HepG2 (cell line): ENCODE results near the gene SEC61A2. TPM values are rescaled to one million over a fixed set of nuclear protein-coding genes. Genes with fewer than 3 reads are reported as not detected.

Experiments used
- ATAC-seq: fragments of 200-7000 bp; cut with Tn5 transposase; 3 replicates; pipeline ENCODE4 v1.9.1; 2020; ENCODE audit warnings: mild to moderate bottlenecking, moderate library complexity
- BruUV-seq: library from RNA; stranded (reverse); fragments of 400-500 nt; replicated peaks from 2 replicates; lab custom pipeline; 2021; lab: Mats Ljungman, UMichigan
- CTCF ChIA-PET: fragments of 300-600 bp; formaldehyde crosslinking; extraction: SDS; loops from one replicate; lab custom pipeline; 2021; ENCODE audit warnings: low total read pairs, inconsistent platforms, low intra/inter-chr PET ratio; lab: Yijun Ruan, JAX
- POLR2A ChIA-PET: fragments of 350-600 bp; sonication (Branson Sonifier 250); formaldehyde crosslinking; loops from one replicate; lab custom pipeline; 2020; ENCODE audit warnings: antibody characterized with exemption, inconsistent platforms; lab: Yijun Ruan, JAX
- DNase-seq: peaks from one replicate; pipeline ENCODE4 v3.0.0-alpha.2; 2015; ENCODE audit warnings: low spot score
- FAIRE-seq: peaks from 3 replicates; lab custom pipeline; 2011; peaks lifted over from hg19 to GRCh38; lab: Jason Lieb, UNC
- H2AFZ ChIP-seq: one replicate; pipeline ENCODE4 v1.6.1; 2011; ENCODE audit warnings: low read length, inconsistent platforms
- H3K27ac ChIP-seq: fragments of 300-600 bp; 3 replicates; pipeline ENCODE4 v1.8.0; 2011; ENCODE audit warnings: mixed run types, mild to moderate bottlenecking, mixed read lengths, low read length, inconsistent platforms; ENCODE audit not compliant: insufficient read depth; ENCODE audit errors: extremely low read length
- H3K27me3 ChIP-seq, 2 experiments: fragments of 200-600 bp in 1 of 2; 2 replicates in 1 of 2; 3 replicates in 1 of 2; pipeline versions ENCODE4 v1.6.0 to v1.8.0; 2011; ENCODE audit warnings: low read length in 2 of 2, mild to moderate bottlenecking in 2 of 2, moderate library complexity in 2 of 2, inconsistent platforms in 1 of 2; ENCODE audit not compliant: insufficient read depth in 2 of 2, control insufficient read depth in 1 of 2
- H3K36me3 ChIP-seq, 2 experiments: fragments of 200-600 bp in 1 of 2; replicated peaks in 1 of 2; 2 replicates in 1 of 2; 3 replicates in 1 of 2; pipeline versions ENCODE4 v1.5.1 to v1.8.0; 2011; ENCODE audit warnings: low read length in 2 of 2, inconsistent platforms in 1 of 2; ENCODE audit not compliant: insufficient read depth in 2 of 2, control insufficient read depth in 1 of 2
- H3K4me1 ChIP-seq: 2 replicates; pipeline ENCODE4 v1.5.1; 2012; ENCODE audit warnings: low read length, inconsistent platforms; ENCODE audit not compliant: insufficient read depth
- H3K4me2 ChIP-seq: 2 replicates; pipeline ENCODE4 v1.6.0; 2011; ENCODE audit warnings: low read depth, low read length, inconsistent platforms
- H3K4me3 ChIP-seq, 3 experiments: fragments of 200-600 bp in 1 of 3; sonication (generic), shearing (Covaris generic) in 1 of 3; replicated peaks in 1 of 3; 2 replicates each; pipeline ENCODE4 v1.5.1; 2011 to 2016; ENCODE audit warnings: low read length in 3 of 3, inconsistent platforms in 2 of 3, low read depth in 2 of 3, mild to moderate bottlenecking in 2 of 3, control low read depth in 1 of 3, mixed read lengths in 1 of 3; ENCODE audit not compliant: insufficient read depth in 1 of 3
- H3K79me2 ChIP-seq: one replicate; pipeline ENCODE4 v1.6.1; 2011; ENCODE audit warnings: low read length, inconsistent platforms; ENCODE audit not compliant: insufficient read depth
- H3K9ac ChIP-seq: 2 replicates; pipeline ENCODE4 v1.6.0; 2011; ENCODE audit warnings: mild to moderate bottlenecking, low read depth, low read length, inconsistent platforms; ENCODE audit not compliant: insufficient read depth
- H3K9me3 ChIP-seq: 2 replicates; pipeline ENCODE4 v1.5.1; 2012; ENCODE audit warnings: mild to moderate bottlenecking, low read length
- H4K20me1 ChIP-seq: 2 replicates; pipeline ENCODE4 v1.6.0; 2011; ENCODE audit warnings: inconsistent platforms, mild to moderate bottlenecking, low read length, moderate library complexity; ENCODE audit not compliant: insufficient read depth
- BORCS8-MEF2B ChIP-seq: sonication (generic); formaldehyde crosslinking; IDR thresholded peaks from 2 replicates; pipeline ENCODE4 v1.8.0; 2022; ENCODE audit warnings: mild to moderate bottlenecking, missing genetic modification reagents
- FOXJ3 ChIP-seq: sonication (generic); formaldehyde crosslinking; IDR thresholded peaks from 2 replicates; pipeline ENCODE4 v1.4.0; 2020; ENCODE audit warnings: missing genetic modification reagents, mild to moderate bottlenecking, borderline replicate concordance
- GPN1 ChIP-seq: sonication (generic); formaldehyde crosslinking; IDR thresholded peaks from 2 replicates; pipeline ENCODE4 v1.5.1; 2020; ENCODE audit warnings: missing genetic modification reagents, borderline replicate concordance
- HHEX ChIP-seq: IDR thresholded peaks from 2 replicates; pipeline ENCODE4 v1.6.1; 2016; ENCODE audit warnings: control low read depth
- HIVEP1 ChIP-seq: sonication (generic); formaldehyde crosslinking; IDR thresholded peaks from 2 replicates; pipeline ENCODE4 v1.4.0; 2020; ENCODE audit warnings: mild to moderate bottlenecking, missing genetic modification reagents
- NFRKB ChIP-seq: fragments of 450-650 bp; IDR thresholded peaks from 2 replicates; pipeline ENCODE4 v1.6.1; 2017
- PITX1 ChIP-seq: sonication (generic); formaldehyde crosslinking; IDR thresholded peaks from 2 replicates; pipeline ENCODE4 v1.5.1; 2020; ENCODE audit warnings: mild to moderate bottlenecking, missing genetic modification reagents
- SIX1 ChIP-seq: sonication (generic); formaldehyde crosslinking; IDR thresholded peaks from 2 replicates; pipeline ENCODE4 v1.4.0; 2020; ENCODE audit warnings: missing genetic modification reagents, borderline replicate concordance
- ZFX ChIP-seq: sonication (generic); formaldehyde crosslinking; IDR thresholded peaks from 2 replicates; pipeline ENCODE4 v1.4.0; 2020; ENCODE audit warnings: mild to moderate bottlenecking, low read depth, missing genetic modification reagents, moderate library complexity
- ZNF558 ChIP-seq: sonication (generic); formaldehyde crosslinking; IDR thresholded peaks from 2 replicates; pipeline ENCODE4 v1.9.0; 2022; ENCODE audit warnings: mild to moderate bottlenecking, missing genetic modification reagents, borderline replicate concordance
- ZNF616 ChIP-seq: sonication (generic); formaldehyde crosslinking; IDR thresholded peaks from 2 replicates; pipeline ENCODE4 v1.5.0; 2020; ENCODE audit warnings: low read depth, mild to moderate bottlenecking, missing genetic modification reagents
- ZNF674 ChIP-seq: sonication (generic); formaldehyde crosslinking; IDR thresholded peaks from 2 replicates; pipeline ENCODE4 v1.5.0; 2020; ENCODE audit warnings: low read depth, mild to moderate bottlenecking, missing genetic modification reagents
- ZNF75D ChIP-seq: sonication (generic); formaldehyde crosslinking; IDR thresholded peaks from 2 replicates; pipeline ENCODE4 v1.8.1; 2023; ENCODE audit warnings: missing genetic modification reagents, mild to moderate bottlenecking, borderline replicate concordance
- whole genome bisulfite sequencing: methylation state at CpG from one replicate; pipeline ENCODE4 v1.1.6; 2017; ENCODE audit warnings: low lambda C conversion rate; 5-methylcytosine and 5-hydroxymethylcytosine counted together
- in situ Hi-C: cut with HindIII; loops from 2 replicates; pipeline ENCODE4 v1.10.0; 2017; ENCODE audit warnings: low pct_unique_long_range_greater_than_20kb; ENCODE audit not compliant: extremely low pct_ligation_motif_present
- intact Hi-C: fragments of 100-400 bp; cut with micrococcal nuclease; formaldehyde crosslinking; loops from one replicate; pipeline ENCODE4 v1.10.0; 2022; ENCODE audit not compliant: unreplicated experiment
- polyA plus RNA-seq, 8 experiments: library from polyadenylated mRNA; depleted of rRNA in 3 of 8; stranded (reverse) in 7 of 8; unstranded in 1 of 8; fragments of >200 nt; fragmentation: Illumina TruSeq in 4 of 8; extraction: Trizol in 4 of 8; gene quantifications; 2 replicates each; pipeline versions ENCODE4 v1.2.1 to v1.2.3, GENCODE V29; 2011 to 2016; ENCODE audit warnings: low read depth in 4 of 8, missing spikeins in 1 of 8, mixed read lengths in 1 of 8; ENCODE audit not compliant: insufficient read depth in 1 of 8
- total RNA-seq, 5 experiments: library from RNA; depleted of rRNA; stranded (reverse); fragments of >200 nt; fragmentation: Illumina TruSeq; extraction: Trizol; gene quantifications; 2 replicates each; pipeline ENCODE4 v1.2.3, GENCODE V29; 2016; ENCODE audit warnings: low read depth in 1 of 5
- TF ChIP-seq, protein P1 (sequence below): sonication (generic); formaldehyde crosslinking; IDR thresholded peaks from 2 replicates; pipeline ENCODE4 v1.4.0; 2020; ENCODE audit warnings: mild to moderate bottlenecking, missing genetic modification reagents
- TF ChIP-seq, protein P2 (sequence below): sonication (generic); formaldehyde crosslinking; IDR thresholded peaks from 2 replicates; pipeline ENCODE4 v1.8.0; 2022; ENCODE audit warnings: missing genetic modification reagents, mild to moderate bottlenecking, inconsistent platforms, borderline replicate concordance
- TF ChIP-seq, protein P3 (sequence below): IDR thresholded peaks from 2 replicates; pipeline ENCODE4 v1.6.1; 2012; ENCODE audit warnings: inconsistent platforms
- TF ChIP-seq, protein P4 (sequence below): sonication (generic); formaldehyde crosslinking; IDR thresholded peaks from 2 replicates; pipeline ENCODE4 v1.4.0; 2020; ENCODE audit warnings: missing genetic modification reagents, mild to moderate bottlenecking, borderline replicate concordance

The SEC61A2 gene
- total and polyA plus RNA-seq, 2 of the 13 experiments (the other 11 are each of a cell fraction or from before 2014, with no cell fraction given), result 5.5 to 7.4 TPM

DNA sequence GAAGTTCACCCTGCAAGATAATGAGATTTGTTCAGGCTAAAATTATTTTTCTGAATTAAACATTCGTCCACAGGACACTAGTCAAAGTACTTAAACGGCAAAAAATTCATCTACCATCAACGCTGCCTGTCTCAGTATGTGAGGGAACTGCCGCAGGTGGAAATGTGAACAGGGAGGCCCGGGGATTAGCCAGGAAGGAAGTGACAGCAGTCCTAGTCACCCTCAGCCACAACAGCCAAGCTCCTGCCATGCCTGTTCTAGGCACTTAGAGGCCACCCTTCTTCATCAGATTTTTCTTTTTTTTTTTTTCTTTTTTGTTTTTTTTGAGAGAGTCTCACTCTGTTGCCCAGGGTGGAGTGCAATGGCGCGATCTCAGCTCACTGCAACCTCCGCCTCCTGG is 56.8 kb downstream of the SEC61A2 start (continued):
- TF ChIP-seq, protein P1, sequence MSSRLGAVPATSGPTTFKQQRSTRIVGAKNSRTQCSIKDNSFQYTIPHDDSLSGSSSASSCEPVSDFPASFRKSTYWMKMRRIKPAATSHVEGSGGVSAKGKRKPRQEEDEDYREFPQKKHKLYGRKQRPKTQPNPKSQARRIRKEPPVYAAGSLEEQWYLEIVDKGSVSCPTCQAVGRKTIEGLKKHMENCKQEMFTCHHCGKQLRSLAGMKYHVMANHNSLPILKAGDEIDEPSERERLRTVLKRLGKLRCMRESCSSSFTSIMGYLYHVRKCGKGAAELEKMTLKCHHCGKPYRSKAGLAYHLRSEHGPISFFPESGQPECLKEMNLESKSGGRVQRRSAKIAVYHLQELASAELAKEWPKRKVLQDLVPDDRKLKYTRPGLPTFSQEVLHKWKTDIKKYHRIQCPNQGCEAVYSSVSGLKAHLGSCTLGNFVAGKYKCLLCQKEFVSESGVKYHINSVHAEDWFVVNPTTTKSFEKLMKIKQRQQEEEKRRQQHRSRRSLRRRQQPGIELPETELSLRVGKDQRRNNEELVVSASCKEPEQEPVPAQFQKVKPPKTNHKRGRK (CRISPR knock-in tag), result no peak
- no peak for TF ChIP-seq ZFX (CRISPR knock-in tag)
- TF ChIP-seq, protein P2, sequence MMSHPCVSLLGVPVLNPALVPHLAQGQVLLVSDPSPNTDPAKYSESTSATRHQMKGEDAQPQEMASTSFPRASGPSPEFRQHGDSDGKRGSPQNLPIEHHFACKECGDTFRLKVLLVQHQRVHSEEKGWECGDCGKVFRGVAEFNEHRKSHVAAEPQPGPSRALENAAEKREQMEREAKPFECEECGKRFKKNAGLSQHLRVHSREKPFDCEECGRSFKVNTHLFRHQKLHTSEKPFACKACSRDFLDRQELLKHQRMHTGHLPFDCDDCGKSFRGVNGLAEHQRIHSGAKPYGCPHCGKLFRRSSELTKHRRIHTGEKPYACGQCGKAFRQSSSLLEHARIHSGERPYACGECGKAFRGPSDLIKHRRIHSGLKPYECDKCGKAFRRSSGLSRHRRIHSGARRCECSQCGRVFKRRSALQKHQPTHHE, result no peak

DNA sequence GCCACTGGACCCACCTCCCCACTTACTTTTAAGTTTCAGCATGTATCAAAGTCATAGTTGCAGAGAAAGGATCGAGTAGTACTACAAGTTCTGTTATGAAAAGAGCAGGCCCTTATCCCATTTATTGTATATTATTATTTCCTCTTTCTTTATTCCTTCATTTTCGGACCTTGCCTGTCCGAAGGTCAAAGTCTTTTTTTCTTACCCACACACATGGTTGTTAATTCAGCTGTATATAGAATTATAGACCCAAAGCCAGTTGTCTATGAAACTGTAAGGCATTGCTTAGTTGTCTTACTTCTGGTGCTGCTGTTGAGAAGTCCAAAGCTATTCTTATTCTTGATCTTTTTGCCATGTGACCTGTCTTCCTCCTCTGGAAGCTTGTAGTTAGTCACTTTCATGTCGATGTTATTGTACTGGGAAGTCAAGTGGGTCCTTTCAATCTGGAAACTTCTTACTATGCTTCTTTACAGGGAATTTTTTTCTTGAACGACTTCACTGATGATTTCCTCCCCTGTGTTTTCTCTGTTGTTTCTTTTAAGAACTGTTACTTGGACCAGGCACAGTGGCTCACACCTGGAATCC is 57.9 kb downstream of the SEC61A2 start:
- WGBS, result 96% methylated on average over 5 of the region's 5 CpGs
- intact Hi-C loops (no loop called here), in situ Hi-C loops (no loop called here)
- DNase-seq, result no peak
- no peak for ATAC-seq
- H3K27me3 ChIP-seq, result no peaks in the 10 kb centered on the region
- no peaks in the 10 kb centered on the region for H3K9me3 ChIP-seq
- H3K9ac ChIP-seq, result no peak overlapping the region
- no peak overlapping the region for H3K4me2 ChIP-seq
- H3K79me2 ChIP-seq, result peaks cover 27% of the 10 kb centered on the region
- H3K27ac ChIP-seq, result no peak overlapping the region
- ChIA-PET CTCF (no interaction called here), POLR2A (no interaction called here)
- BruUV-seq, result no TSS peak
- no peak overlapping the region for H3K4me3 ChIP-seq
- no peak for FAIRE-seq
- H3K4me1 ChIP-seq, result peaks cover 24% of the 10 kb centered on the region
- no peaks in the 10 kb centered on the region for H4K20me1 ChIP-seq
- H3K36me3 ChIP-seq, result peaks cover 5 to 31% of the 10 kb centered on the region in 2 experiments
- H2AFZ ChIP-seq, result no peak overlapping the region
- TF ChIP-seq PITX1 (CRISPR knock-in tag) (no peak), GPN1 (no peak), NFRKB (no peak), ZNF674 (CRISPR knock-in tag) (no peak), HHEX (CRISPR knock-in tag) (no peak), FOXJ3 (CRISPR knock-in tag) (no peak), ZNF616 (CRISPR knock-in tag) (no peak), ZNF558 (CRISPR knock-in tag) (no peak), BORCS8-MEF2B (CRISPR knock-in tag) (no peak), ZNF75D (CRISPR knock-in tag) (no peak), HIVEP1 (CRISPR knock-in tag) (no peak), SIX1 (CRISPR knock-in tag) (no peak)
- TF ChIP-seq, protein P3, sequence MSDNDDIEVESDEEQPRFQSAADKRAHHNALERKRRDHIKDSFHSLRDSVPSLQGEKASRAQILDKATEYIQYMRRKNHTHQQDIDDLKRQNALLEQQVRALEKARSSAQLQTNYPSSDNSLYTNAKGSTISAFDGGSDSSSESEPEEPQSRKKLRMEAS, result no peak
- TF ChIP-seq, protein P4, sequence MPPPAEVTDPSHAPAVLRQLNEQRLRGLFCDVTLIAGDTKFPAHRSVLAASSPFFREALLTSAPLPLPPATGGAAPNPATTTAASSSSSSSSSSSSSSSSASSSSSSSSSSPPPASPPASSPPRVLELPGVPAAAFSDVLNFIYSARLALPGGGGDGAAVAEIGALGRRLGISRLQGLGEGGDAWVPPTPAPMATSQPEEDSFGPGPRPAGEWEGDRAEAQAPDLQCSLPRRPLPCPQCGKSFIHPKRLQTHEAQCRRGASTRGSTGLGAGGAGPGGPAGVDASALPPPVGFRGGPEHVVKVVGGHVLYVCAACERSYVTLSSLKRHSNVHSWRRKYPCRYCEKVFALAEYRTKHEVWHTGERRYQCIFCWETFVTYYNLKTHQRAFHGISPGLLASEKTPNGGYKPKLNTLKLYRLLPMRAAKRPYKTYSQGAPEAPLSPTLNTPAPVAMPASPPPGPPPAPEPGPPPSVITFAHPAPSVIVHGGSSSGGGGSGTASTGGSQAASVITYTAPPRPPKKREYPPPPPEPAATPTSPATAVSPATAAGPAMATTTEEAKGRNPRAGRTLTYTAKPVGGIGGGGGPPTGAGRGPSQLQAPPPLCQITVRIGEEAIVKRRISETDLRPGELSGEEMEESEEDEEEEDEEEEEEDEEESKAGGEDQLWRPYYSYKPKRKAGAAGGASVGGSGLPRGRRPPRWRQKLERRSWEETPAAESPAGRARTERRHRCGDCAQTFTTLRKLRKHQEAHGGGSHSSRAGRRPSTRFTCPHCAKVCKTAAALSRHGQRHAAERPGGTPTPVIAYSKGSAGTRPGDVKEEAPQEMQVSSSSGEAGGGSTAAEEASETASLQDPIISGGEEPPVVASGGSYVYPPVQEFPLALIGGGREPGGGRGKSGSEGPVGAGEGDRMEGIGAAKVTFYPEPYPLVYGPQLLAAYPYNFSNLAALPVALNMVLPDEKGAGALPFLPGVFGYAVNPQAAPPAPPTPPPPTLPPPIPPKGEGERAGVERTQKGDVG, result no peak
